ENCODE measurements around the gene GAS7. TPM values are rescaled to one million over a fixed set of nuclear protein-coding genes. Genes with fewer than 3 reads are reported as not detected.

The GAS7 gene
- total RNA-seq, 1 experiment from 2014 or later: 6.0 TPM

DNA sequence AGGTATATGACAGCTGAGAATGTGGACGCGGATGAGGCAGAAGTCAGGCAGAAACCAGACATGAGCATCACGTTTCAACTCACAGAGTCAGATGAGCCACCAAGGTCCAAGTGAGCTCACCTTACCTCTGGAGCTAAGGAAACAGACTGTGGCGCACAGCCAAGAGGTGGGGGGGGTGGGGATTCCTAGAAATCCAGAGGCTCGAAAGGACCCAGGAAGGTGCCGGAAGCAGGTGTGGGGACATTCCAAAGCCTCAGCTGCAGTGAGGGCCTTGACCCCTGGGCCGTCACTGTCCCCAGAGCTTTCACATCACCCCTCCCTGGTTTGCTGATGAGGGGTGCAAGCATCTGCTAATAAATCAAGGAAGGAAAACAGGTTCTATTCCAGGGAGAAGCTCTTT, 264.1 kb downstream of the GAS7 start:
- DNase-seq: no peak
- H3K27ac ChIP-seq (ENCODE audit: insufficient read length, low read depth, low read length): no peak overlapping the region
- Mint-ChIP-seq H3K4me3 (no peak overlapping the region), H3K27me3 (ENCODE audit: low read depth) (no peaks in the 10 kb centered on the region; the same call in 1 of the 2 replicates), H3K4me1 (peaks cover 12 to 16% of the 10 kb centered on the region in 2 experiments), H3K36me3 (ENCODE audit: insufficient read depth in 1 of 3, low read depth in 3 of 3) (peaks cover 0 to 9% (median 0%) of the 10 kb centered on the region in 3 experiments; a peak in 2 of 7 replicates), H3K9me3 (peaks cover 2 to 4% of the 10 kb centered on the region in 2 experiments; a peak in 3 of 5 replicates), H3K27ac (peak overlapping the region in 1 of 3 experiments; percentile 87; a peak in 1 of 7 replicates)
- H3K79me2 ChIP-seq (ENCODE audit: insufficient read depth, low read length): no peaks in the 10 kb centered on the region
- no peak overlapping the region for H2BK120ac ChIP-seq (ENCODE audit: low read depth, low read length, poor library complexity, severe bottlenecking)
- no peak overlapping the region for H2AK5ac ChIP-seq (ENCODE audit: insufficient read length, low read length)
- no peak for TF ChIP-seq CTCF (conservative IDR thresholded peaks at IDR 0.05)
- no peaks in the 10 kb centered on the region for H3K4me1 ChIP-seq (ENCODE audit: insufficient read depth, low read length)
- WGBS (ENCODE audit: extremely low coverage, insufficient read length, low lambda C conversion rate): no CpG with 5 or more reads among the region's 7 CpGs
- H3K4me2 ChIP-seq (ENCODE audit: insufficient read depth, insufficient read length, low read length): no peak overlapping the region
- no peak overlapping the region for H3K14ac ChIP-seq (ENCODE audit: insufficient read depth, low read length)
- H3K79me1 ChIP-seq (ENCODE audit: insufficient read depth, low read depth, low read length, poor library complexity, severe bottlenecking): no peaks in the 10 kb centered on the region
- no peak overlapping the region for H2BK15ac ChIP-seq (ENCODE audit: low read depth, low read length)
- H3K56ac ChIP-seq (ENCODE audit: insufficient read length, low read depth, low read length): no peak overlapping the region
- H3K18ac ChIP-seq (ENCODE audit: insufficient read length, low read depth, low read length): no peak overlapping the region
- no peaks in the 10 kb centered on the region for H3K27me3 ChIP-seq (ENCODE audit: insufficient read depth, low read length)
- no peak overlapping the region for H2AFZ ChIP-seq (ENCODE audit: low read length)
- H4K91ac ChIP-seq (ENCODE audit: insufficient read length, low read depth, low read length): no peak overlapping the region
- no peaks in the 10 kb centered on the region for H3K23me2 ChIP-seq (ENCODE audit: insufficient read length, low read depth, low read length, poor library complexity, severe bottlenecking)
- H4K20me1 ChIP-seq (ENCODE audit: control insufficient read depth, insufficient read depth, insufficient read length): no peaks in the 10 kb centered on the region
- no peak overlapping the region for H3T11ph ChIP-seq (ENCODE audit: low read length)
- H3K9me3 ChIP-seq (ENCODE audit: control insufficient read depth, low read depth, low read length): no peaks in the 10 kb centered on the region
- no peak overlapping the region for H3K9ac ChIP-seq (ENCODE audit: extremely low read depth, insufficient read length, low read length)
- no peak overlapping the region for H2BK12ac ChIP-seq (ENCODE audit: insufficient read length, low read depth, low read length)
- no peak overlapping the region for H4K5ac ChIP-seq (ENCODE audit: insufficient read length, low read depth, low read length)
- H2BK5ac ChIP-seq (ENCODE audit: insufficient read length, low read length): no peak overlapping the region
- H2BK20ac ChIP-seq (ENCODE audit: low read depth, low read length, poor library complexity, severe bottlenecking): no peak overlapping the region
- no peak overlapping the region for H3K23ac ChIP-seq (ENCODE audit: insufficient read length, low read depth, low read length)
- no peak overlapping the region for H4K8ac ChIP-seq (replicated peaks; ENCODE audit: insufficient read length, low read depth, low read length)
- H3K4ac ChIP-seq (ENCODE audit: low read depth, low read length): no peak overlapping the region
